GM18517 (cell line): ENCODE results near the gene TRAP1.
A peak's percentile ranks its signal among the peaks of the same experiment; 100 is the strongest.

Experiments
- ATAC-seq: cut with Tn5 transposase; IDR thresholded peaks from one replicate; pipeline ENCODE4 v1.9.1; 2021; ENCODE audit warnings: mild to moderate bottlenecking, moderate library complexity; ENCODE audit not compliant: unreplicated experiment

Gene TRAP1

DNA sequence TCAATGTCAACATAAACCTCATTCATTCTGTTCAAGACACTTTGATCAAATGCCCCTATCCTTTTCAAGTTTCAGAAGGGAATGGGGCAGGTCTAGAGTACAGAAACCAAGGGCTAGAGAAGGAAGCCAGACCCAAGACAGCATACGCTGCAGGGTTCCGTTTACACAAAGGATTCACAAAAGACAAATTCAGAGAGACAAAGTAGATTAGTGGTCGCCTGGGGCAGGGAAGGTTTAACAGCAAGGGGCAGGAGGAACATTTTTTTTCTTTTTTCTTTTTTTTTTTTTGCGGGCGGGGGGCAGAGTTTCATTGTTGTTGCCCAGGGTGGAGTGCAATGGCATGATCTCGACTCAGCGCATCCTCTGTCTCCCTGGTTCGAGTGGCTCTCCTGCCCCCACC, 19.9 kb upstream of the TRAP1 start:
- no peak for ATAC-seq

DNA sequence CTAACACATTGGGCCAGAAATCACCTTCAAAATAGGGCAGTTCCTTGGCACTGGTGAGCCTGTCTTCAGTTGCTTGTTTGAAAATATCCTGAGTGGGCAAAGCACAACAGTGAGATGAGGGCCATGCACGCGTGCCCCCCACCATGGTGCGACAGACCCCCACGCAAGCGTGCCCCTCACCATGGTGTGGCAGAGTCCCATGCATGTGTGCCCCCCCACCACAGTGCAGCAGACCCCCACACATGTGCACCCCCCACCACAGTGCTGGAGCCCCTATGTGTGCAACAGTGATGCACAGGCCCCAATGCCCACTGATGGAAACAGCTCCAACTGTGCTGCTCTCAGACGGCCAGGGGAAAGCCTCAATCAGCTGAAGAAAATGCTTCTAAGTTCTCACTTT, 18.8 kb upstream of the TRAP1 start:
- ATAC-seq = no peak

GRCh38 chr16:3735541-3735940, 18.2 kb upstream of the TRAP1 start:
- ATAC-seq = no peak

- no peak for ATAC-seq
These were observed 17.5 kb upstream of the TRAP1 start for GRCh38 chr16:3734758-3735221.

DNA sequence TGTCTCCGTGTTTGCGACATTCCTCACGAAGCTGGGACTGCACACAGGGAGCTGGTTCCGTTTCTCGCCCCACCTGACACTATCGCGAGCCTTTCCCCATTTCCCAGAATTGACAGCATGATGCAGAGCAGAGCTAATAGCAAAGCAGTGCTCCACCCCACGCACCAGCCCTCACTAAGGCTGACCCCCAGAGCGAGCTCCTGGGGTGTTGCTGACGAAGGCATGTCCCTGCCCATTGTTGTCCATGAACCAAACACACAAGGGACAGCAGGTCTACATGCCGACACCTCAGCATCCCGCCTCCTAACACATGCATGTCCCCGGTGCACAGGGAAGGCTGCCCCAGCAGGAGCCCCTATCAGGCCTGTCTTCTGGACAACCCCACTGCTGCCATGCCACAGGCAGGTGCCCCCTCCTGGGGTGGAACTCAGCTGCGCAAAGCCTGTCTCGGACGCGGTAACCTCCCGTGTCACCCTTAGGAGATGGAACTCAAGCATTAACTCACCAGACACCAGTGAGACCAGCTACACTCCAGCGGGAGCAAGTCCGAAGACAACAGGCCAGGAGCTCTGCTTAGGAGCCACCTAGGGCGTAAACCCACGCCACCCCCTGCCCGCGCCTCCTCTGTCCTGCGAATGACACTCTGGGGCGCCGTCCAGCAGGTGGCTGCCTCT, 16.9 kb upstream of the TRAP1 start:
- ATAC-seq = no peak

DNA sequence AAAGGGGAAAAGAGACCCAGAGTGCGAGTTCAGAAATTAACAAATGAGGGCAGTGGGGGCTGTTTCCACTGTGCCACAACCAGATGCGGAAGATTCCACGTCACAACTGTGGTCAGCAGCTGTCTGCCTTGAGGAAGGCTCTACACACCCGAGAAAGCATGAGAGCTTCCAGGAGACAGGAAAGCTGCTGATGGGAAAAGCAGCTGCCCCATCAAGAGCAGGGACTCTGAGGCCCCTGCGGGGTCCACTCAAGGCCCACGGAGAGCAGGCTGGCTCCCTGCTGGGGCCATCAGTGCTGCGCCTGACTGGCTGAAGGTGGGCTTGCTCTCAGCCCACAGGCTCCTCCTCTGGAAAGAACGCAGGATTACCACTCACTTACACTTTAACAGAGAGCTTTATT, 14.8 kb upstream of the TRAP1 start:
- ATAC-seq = no peak

- ATAC-seq = no peak
These were observed 14.0 kb upstream of the TRAP1 start for GRCh38 chr16:3731126-3731935.

- no peak for ATAC-seq
These were observed 13.1 kb upstream of the TRAP1 start for GRCh38 chr16:3730161-3731125.

GRCh38 chr16:3729161-3730112, 12.1 kb upstream of the TRAP1 start:
- no peak for ATAC-seq

DNA sequence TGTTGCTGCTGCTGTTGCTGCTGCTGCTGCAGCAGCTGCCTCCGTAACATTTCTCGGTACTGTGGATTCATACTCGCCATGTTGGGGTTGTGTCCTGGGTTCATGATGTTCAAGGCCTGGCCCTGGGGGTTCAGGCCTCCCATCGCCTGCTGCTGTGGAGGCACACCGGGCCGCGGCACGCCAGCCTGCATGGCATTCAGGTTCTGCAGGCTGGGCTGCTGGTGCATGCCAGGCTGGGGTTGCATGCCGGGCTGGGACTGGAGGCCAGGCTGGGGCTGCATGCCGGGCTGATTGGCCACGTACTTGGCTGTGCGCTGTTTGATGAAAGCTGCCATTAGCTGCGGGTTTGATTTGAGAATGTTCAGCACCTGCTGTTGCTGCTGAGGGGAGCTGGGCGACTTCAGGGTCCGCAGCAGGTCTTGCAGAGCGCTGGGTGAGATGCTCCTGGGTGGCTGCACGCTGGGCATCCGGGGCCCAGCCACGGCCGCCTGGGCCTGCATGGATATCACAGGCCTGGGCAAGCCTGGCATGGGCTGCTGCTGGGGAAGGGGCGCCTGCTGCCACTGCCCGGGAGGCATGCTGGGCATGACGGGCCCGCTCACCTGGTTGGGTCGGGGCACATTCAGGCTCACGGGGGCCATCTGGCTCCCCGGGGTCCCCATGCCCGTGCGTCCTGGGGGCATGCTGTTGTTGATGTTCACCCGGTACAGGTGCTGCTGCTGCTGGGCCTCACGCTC, 11.3 kb upstream of the TRAP1 start:
- ATAC-seq = no peak

- ATAC-seq = no peak
These were observed 10.6 kb upstream of the TRAP1 start for GRCh38 chr16:3727806-3728381.

GRCh38 chr16:3726021-3726687, 8.8 kb upstream of the TRAP1 start:
- ATAC-seq = no peak

GRCh38 chr16:3725276-3725675, 8.0 kb upstream of the TRAP1 start:
- ATAC-seq = no peak

GRCh38 chr16:3722508-3722907, 5.2 kb upstream of the TRAP1 start:
- no peak for ATAC-seq

- ATAC-seq = no peak
These were observed 3.1 kb upstream of the TRAP1 start for GRCh38 chr16:3720418-3720817.

GRCh38 chr16:3718628-3719027, 1.3 kb upstream of the TRAP1 start:
- no peak for ATAC-seq

DNA sequence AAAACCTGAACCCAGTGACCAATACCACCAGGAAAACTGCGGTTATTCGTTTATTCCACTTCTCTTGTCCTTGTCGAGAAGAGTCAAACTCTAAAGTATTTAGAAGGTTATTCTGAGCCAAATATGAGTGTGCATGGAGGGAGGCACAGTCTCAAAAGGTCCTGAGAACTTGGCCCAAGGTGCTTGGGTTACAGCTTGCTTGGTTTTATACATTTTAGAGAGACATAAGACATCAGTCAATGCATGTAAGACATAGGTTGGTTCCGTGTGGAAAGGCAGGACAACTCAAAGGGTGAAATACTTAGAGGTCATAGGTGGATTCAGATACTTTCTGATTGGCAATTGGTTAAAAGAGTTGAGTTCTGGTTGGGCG, 681 bp upstream of the TRAP1 start:
- ATAC-seq = no peak

- peak; percentile 8 for ATAC-seq
These were observed 491 bp downstream of the TRAP1 start for GRCh38 chr16:3716831-3717234.

DNA sequence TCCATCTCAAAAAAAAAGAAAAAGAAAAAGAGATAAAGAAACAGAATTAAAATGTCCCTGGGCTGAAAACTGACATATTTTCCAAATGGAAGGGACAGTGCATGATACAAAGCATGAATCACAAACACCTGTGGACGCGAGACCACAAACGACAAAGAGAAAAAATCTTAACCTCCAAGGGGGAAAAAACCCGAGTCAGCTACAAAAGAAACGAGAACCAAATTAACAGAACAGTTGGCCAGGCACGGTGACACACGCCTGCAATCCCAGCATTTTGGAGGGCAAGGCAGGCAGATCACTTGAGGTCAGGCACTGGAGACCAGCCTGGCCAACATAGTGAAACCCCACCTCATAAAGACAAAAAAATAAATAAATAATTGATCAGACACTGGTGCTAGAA, 1.9 kb downstream of the TRAP1 start:
- ATAC-seq = no peak
